Measurements from ENCODE around the gene DUSP21.
"Not testable (repeated sequence)": the region's sequence is repeated elsewhere in the genome, so short reads cannot be mapped to it uniquely, and the experiment has no call there.

Gene DUSP21

DNA sequence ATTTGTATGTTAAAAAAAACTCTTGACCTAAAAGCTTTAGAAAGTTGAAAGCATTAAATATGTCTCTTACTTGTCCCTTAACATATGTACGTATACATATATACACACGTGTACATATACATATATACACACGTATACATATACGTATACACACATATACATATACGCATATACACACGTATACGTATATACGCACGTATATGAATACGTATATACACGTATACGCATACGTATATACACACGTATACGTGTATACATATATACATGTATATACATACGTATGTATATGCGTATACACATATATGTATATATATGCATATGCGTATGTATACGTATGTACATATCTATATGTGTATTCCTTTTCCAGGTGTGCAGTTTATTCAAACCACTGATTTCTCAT, 32.9 kb downstream of the DUSP21 start:
- DNase-seq: no peak

- no peak for DNase-seq
Observed at GRCh38 chrX:44878780-44879179, 35.0 kb downstream of the DUSP21 start.

- DNase-seq: no peak
Observed at GRCh38 chrX:44881549-44881948, 37.7 kb downstream of the DUSP21 start.

GRCh38 chrX:44882635-44883034, 38.8 kb downstream of the DUSP21 start:
- DNase-seq: no peak

DNA sequence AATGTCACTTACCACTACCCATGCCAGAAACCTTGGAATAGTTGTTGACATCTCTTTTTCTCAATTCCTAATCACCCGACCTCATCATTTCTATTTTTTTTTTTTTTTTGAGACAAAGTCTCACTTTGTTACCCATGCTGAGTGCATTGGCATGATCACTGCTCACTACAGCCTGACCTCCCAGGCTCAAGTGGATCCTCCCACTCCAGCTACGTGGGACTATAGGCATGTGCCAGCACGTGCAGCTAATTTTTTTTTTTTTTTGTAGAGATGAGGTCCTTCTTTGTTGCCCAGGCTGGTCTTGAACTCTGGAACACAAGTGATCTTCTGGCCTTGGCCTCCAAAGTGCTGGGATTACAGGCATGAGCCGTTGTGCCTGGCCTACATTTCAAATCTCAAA, 41.1 kb downstream of the DUSP21 start:
- no peak for DNase-seq

- no peak for DNase-seq
Observed at GRCh38 chrX:44889824-44890223, 46.0 kb downstream of the DUSP21 start.

- DNase-seq: no peak
Observed at GRCh38 chrX:44890247-44890646, 46.4 kb downstream of the DUSP21 start.

GRCh38 chrX:44890687-44891086, 46.9 kb downstream of the DUSP21 start:
- not testable (repeated sequence) for DNase-seq

DNA sequence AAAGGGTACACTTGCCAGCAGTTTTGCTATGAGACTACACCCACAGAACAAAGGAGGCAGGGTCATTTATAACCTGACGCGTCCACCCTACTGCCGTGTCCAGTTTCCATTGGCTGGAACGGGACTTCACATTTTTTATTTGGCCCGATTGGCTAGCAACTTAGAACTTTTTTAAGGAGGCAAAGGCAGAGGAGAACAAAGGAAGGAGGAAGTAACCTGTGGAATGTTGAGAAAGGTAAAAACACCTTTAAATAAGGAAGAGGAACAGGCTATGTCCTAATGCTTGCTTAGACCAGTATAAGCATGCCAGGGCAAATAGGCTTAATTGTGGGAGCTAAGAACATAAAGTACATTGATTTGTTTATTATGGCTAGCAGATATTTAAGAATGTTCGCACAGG, 47.8 kb downstream of the DUSP21 start:
- DNase-seq: no peak

All from GOT3 (cell line).